Gastroesophageal sphincter (tissue), 4 donors: ENCODE results near the gene UBQLN4. TPM values are rescaled to one million over a fixed set of nuclear protein-coding genes. Genes with fewer than 3 reads are reported as not detected.
A peak's percentile ranks its signal among the peaks of the same experiment; 100 is the strongest.

Experiments used
- ATAC-seq: fragments of 150-250 bp; one replicate; pipeline ENCODE4 v1.9.1; 2016; ENCODE audit warnings: mild to moderate bottlenecking, moderate library complexity
- H3K27ac ChIP-seq, 4 donors: fragments of 200-600 bp; sonication (generic) in 3 of 4; 1 replicate in 3 of 4; 2 replicates in 1 of 4; pipeline ENCODE4 v1.5.1; 2016 to 2019
- H3K27me3 ChIP-seq: fragments of 200-600 bp; sonication (generic); one replicate; pipeline ENCODE4 v1.5.1; 2019
- H3K36me3 ChIP-seq, 2 donors: fragments of 200-600 bp; sonication (generic); one replicate each; pipeline ENCODE4 v1.5.1; 2019; ENCODE audit warnings: control low read depth in 1 of 2
- H3K4me1 ChIP-seq, 3 donors: fragments of 200-600 bp; sonication (generic); 1 replicate in 2 of 3; 2 replicates in 1 of 3; pipeline ENCODE4 v1.5.1; 2016 to 2019; ENCODE audit warnings: control low read depth in 2 of 3
- H3K4me3 ChIP-seq, 2 donors: fragments of 200-600 bp; sonication (generic); one replicate each; pipeline ENCODE4 v1.5.1; 2019; ENCODE audit warnings: mild to moderate bottlenecking in 1 of 2, moderate library complexity in 1 of 2
- H3K9me3 ChIP-seq, 3 donors: fragments of 200-600 bp; sonication (generic); one replicate each; pipeline ENCODE4 v1.5.1; 2017 to 2019; ENCODE audit warnings: control low read depth in 2 of 3
- CTCF ChIP-seq, 4 experiments: fragments of 200-600 bp in 2 of 4; fragments of 450-650 bp in 2 of 4; sonication (generic) in 1 of 4; IDR thresholded peaks; one replicate each; pipeline ENCODE4 v1.5.1; 2017 to 2019; ENCODE audit warnings: antibody characterized with exemption in 4 of 4, mild to moderate bottlenecking in 2 of 4, moderate library complexity in 2 of 4
- EP300 ChIP-seq: sonication (generic); formaldehyde crosslinking; IDR thresholded peaks from one replicate; pipeline ENCODE4 v1.6.1; 2017; ENCODE audit warnings: antibody characterized with exemption, mild to moderate bottlenecking
- POLR2A ChIP-seq, 2 donors: fragments of 450-650 bp; IDR thresholded peaks; one replicate each; pipeline ENCODE4 v1.6.1; 2017; ENCODE audit warnings: antibody characterized with exemption in 2 of 2, mild to moderate bottlenecking in 2 of 2, moderate library complexity in 1 of 2
- POLR2AphosphoS5 ChIP-seq: sonication (generic); formaldehyde crosslinking; IDR thresholded peaks from one replicate; pipeline ENCODE4 v1.6.1; 2017; ENCODE audit warnings: antibody characterized with exemption
- WGBS, 2 donors: methylation state at CpG; one replicate each; pipeline ENCODE4 v1.1.5; 2018; ENCODE audit warnings: low coverage in 1 of 2; 5-methylcytosine and 5-hydroxymethylcytosine counted together
- total RNA-seq, 4 donors: library from RNA; depleted of rRNA; stranded (reverse); fragments of >200 nt; gene quantifications; one replicate each; pipeline ENCODE4 v1.1.0, GENCODE V29; 2016

The UBQLN4 gene
- total RNA-seq, 4 donors from 2014 or later, result 19.6 to 29.6 (median 24.8) TPM

GRCh38 chr1:156077430-156077760 lies 23.8 kb upstream of the UBQLN4 start:
- H3K27me3 ChIP-seq, result no peaks in the 10 kb centered on the region
- peak overlapping the region in 3 of 4 donors; percentile 39 to 71 (median 67) for H3K27ac ChIP-seq
- no peak for ATAC-seq
- TF ChIP-seq CTCF (IDR thresholded peaks at IDR 0.05), result no peak
- TF ChIP-seq POLR2A (IDR thresholded peaks at IDR 0.05), result no peak
- TF ChIP-seq POLR2AphosphoS5, result no peak
- TF ChIP-seq EP300, result no peak
- WGBS, 2 donors, result 100% methylated on average over 2 of the region's 19 CpGs; no CpG with 5 or more reads in 1 of the 2 donors
- H3K4me1 ChIP-seq, result peaks cover 0 to 46% (median 11%) of the 10 kb centered on the region in 3 donors
- H3K9me3 ChIP-seq, result no peaks in the 10 kb centered on the region
- no peaks in the 10 kb centered on the region for H3K36me3 ChIP-seq
- H3K4me3 ChIP-seq, result peak overlapping the region in 1 of 2 donors; percentile 62

- Histone ChIP-seq H3K27ac (peak overlapping the region in 3 of 4 donors; percentile 39 to 71 (median 67)), H3K9me3 (no peaks in the 10 kb centered on the region), H3K36me3 (no peaks in the 10 kb centered on the region), H3K27me3 (no peaks in the 10 kb centered on the region), H3K4me1 (peaks cover 0 to 41% (median 8%) of the 10 kb centered on the region in 3 donors), H3K4me3 (peak overlapping the region; percentile 43 to 62)
- peak; percentile 80 for ATAC-seq
- TF ChIP-seq EP300 (no peak), POLR2A (IDR thresholded peaks at IDR 0.05) (peak; percentile 22 to 26), POLR2AphosphoS5 (peak; percentile 38), CTCF (IDR thresholded peaks at IDR 0.05) (peak in 2 of 4 experiments; percentile 12 to 20)
- WGBS, 2 donors, result 65% methylated on average over 4 of the region's 73 CpGs; no CpG with 5 or more reads in 1 of the 2 donors
Observed at GRCh38 chr1:156076609-156077429, 23.2 kb upstream of the UBQLN4 start.

- peak overlapping the region in 1 of 4 donors; percentile 39 for H3K27ac ChIP-seq
- 59 to 74% methylated on average over 2 to 3 of the region's 4 CpGs for WGBS, 2 donors
Observed at GRCh38 chr1:156075775-156076204, 22.2 kb upstream of the UBQLN4 start.

GRCh38 chr1:156075162-156075561 lies 21.6 kb upstream of the UBQLN4 start:
- no peak overlapping the region for H3K27ac ChIP-seq
- peaks cover 0 to 27% (median 3%) of the 10 kb centered on the region in 3 donors for H3K4me1 ChIP-seq
- H3K9me3 ChIP-seq, result no peaks in the 10 kb centered on the region
- H3K4me3 ChIP-seq, result no peak overlapping the region
- TF ChIP-seq EP300 (no peak), CTCF (IDR thresholded peaks at IDR 0.05) (no peak), POLR2AphosphoS5 (no peak), POLR2A (IDR thresholded peaks at IDR 0.05) (no peak)
- 50 to 78% methylated on average over 2 of the region's 3 CpGs for WGBS, 2 donors
- no peaks in the 10 kb centered on the region for H3K36me3 ChIP-seq
- no peak for ATAC-seq
- H3K27me3 ChIP-seq, result no peaks in the 10 kb centered on the region

More at GRCh38 chr1:156075775-156076204, 22.2 kb upstream of the UBQLN4 start:
- no peaks in the 10 kb centered on the region for H3K36me3 ChIP-seq
- peak overlapping the region in 1 of 2 donors; percentile 62 for H3K4me3 ChIP-seq
- peaks cover 0 to 31% (median 3%) of the 10 kb centered on the region in 3 donors for H3K4me1 ChIP-seq
- no peak for ATAC-seq
- TF ChIP-seq POLR2AphosphoS5 (no peak), POLR2A (IDR thresholded peaks at IDR 0.05) (no peak), CTCF (IDR thresholded peaks at IDR 0.05) (no peak), EP300 (no peak)
- no peaks in the 10 kb centered on the region for H3K9me3 ChIP-seq
- H3K27me3 ChIP-seq, result no peaks in the 10 kb centered on the region

- 33% methylated on average over 3 of the region's 8 CpGs; no CpG with 5 or more reads in 1 of the 2 donors for WGBS, 2 donors
- H3K4me1 ChIP-seq, result peaks cover 0 to 27% (median 3%) of the 10 kb centered on the region in 3 donors
- no peak overlapping the region for H3K27ac ChIP-seq
- no peak overlapping the region for H3K4me3 ChIP-seq
- TF ChIP-seq POLR2AphosphoS5 (no peak), POLR2A (IDR thresholded peaks at IDR 0.05) (no peak), EP300 (no peak), CTCF (IDR thresholded peaks at IDR 0.05) (no peak)
- H3K36me3 ChIP-seq, result no peaks in the 10 kb centered on the region
- no peaks in the 10 kb centered on the region for H3K9me3 ChIP-seq
- H3K27me3 ChIP-seq, result no peaks in the 10 kb centered on the region
- ATAC-seq, result no peak
Observed at GRCh38 chr1:156074661-156075060, 21.1 kb upstream of the UBQLN4 start.
